Motor neuron (in vitro differentiated cells): ENCODE results near the gene RRH. TPM values are rescaled to one million over a fixed set of nuclear protein-coding genes. Genes with fewer than 3 reads are reported as not detected.
"Not testable (repeated sequence)": the region's sequence is repeated elsewhere in the genome, so short reads cannot be mapped to it uniquely, and the experiment has no call there.

Experiments
- ATAC-seq, 8 experiments: fragments of 200-7000 bp; cut with Tn5 transposase; replicated peaks in 6 of 8; 2 replicates each; pipeline ENCODE4 v1.8.0; 2021; ENCODE audit warnings: mild to moderate bottlenecking in 8 of 8, moderate library complexity in 8 of 8
- H3K27ac ChIP-seq, 2 donors: fragments of 250-450 bp; sonication (Bioruptor Pico); 2 replicates each; pipeline ENCODE4 v1.9.0; 2021; ENCODE audit warnings: antibody characterized with exemption in 2 of 2, mild to moderate bottlenecking in 2 of 2, moderate library complexity in 1 of 2
- H3K4me1 ChIP-seq, 2 donors: fragments of 250-450 bp; sonication (Bioruptor Pico); replicated peaks in 1 of 2; 2 replicates each; pipeline ENCODE4 v1.6.1; 2021; ENCODE audit warnings: antibody characterized with exemption in 2 of 2, mild to moderate bottlenecking in 2 of 2, moderate library complexity in 1 of 2
- H3K4me3 ChIP-seq, 5 donors: fragments of 250-450 bp; sonication (Bioruptor Pico); 2 replicates each; pipeline ENCODE4 v1.9.0; 2021; ENCODE audit warnings: antibody characterized with exemption in 5 of 5, mild to moderate bottlenecking in 5 of 5, moderate library complexity in 4 of 5
- WGBS, 10 experiments: fragments of 450-650 bp; shearing (Covaris generic); methylation state at CpG; one replicate each; pipeline ENCODE4 v1.0.0; 2022; 5-methylcytosine and 5-hydroxymethylcytosine counted together
- in situ Hi-C, 9 experiments: fragments of 400-800 bp; cut with MboI; loops; one replicate each; pipeline ENCODE4 v1.15.0; 2021; ENCODE audit warnings: low sequenced_read_pairs in 9 of 9, low pct_unique_long_range_greater_than_20kb in 2 of 9; ENCODE audit not compliant: unreplicated experiment in 9 of 9
- total RNA-seq, 8 experiments: library from RNA; unstranded; fragments of 300-600 nt; gene quantifications; 2 replicates each; pipeline versions ENCODE4 v1.2.3 to v1.2.4, GENCODE V29; 2022

Gene RRH, protein sequence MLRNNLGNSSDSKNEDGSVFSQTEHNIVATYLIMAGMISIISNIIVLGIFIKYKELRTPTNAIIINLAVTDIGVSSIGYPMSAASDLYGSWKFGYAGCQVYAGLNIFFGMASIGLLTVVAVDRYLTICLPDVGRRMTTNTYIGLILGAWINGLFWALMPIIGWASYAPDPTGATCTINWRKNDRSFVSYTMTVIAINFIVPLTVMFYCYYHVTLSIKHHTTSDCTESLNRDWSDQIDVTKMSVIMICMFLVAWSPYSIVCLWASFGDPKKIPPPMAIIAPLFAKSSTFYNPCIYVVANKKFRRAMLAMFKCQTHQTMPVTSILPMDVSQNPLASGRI
- under 1 TPM in 4 of 8 experiments, not detected in 4; 0.14 to 0.81 (median 0.40) TPM for total RNA-seq

- in situ Hi-C loops, result loop anchor here in 1 of 9 experiments (25.0 kb wide), 1 partner anchor 135 kb away; no protein-coding TSS in a partner anchor
- H3K4me1 ChIP-seq, result no peaks in the 10 kb centered on the region
- ATAC-seq, result no peak
- H3K4me3 ChIP-seq, result no peak within 1 kb of the TSS
- H3K27ac ChIP-seq, result no peak within 1 kb of the TSS
- WGBS, 10 experiments, result 88 to 100% (median 97%) methylated on average over 1 to 2 of the region's 2 CpGs; no CpG with 5 or more reads in 2 of the 10 experiments
Observed at GRCh38 chr4:109827672-109828071, at the start of gene RRH. RRH (plus strand) TSS chr4:109827972; CDS start chr4:109828028, 56 bp downstream.

GRCh38 chr4:109782092-109782491, 45.7 kb upstream of the RRH start:
- H3K27ac ChIP-seq, H3K4me1 ChIP-seq, ATAC-seq, in situ Hi-C loops, H3K4me3 ChIP-seq: not testable (repeated sequence)
- WGBS, 10 experiments, result 50 to 100% (median 80%) methylated on average over 1 to 2 of the region's 2 CpGs; no CpG with 5 or more reads in 1 of the 10 experiments

- ATAC-seq, result peak in 2 of 8 experiments; percentile 47 to 86
- WGBS, 10 experiments, result 38 to 100% (median 100%) methylated on average over 1 of the region's 1 CpG; no CpG with 5 or more reads in 2 of the 10 experiments
- in situ Hi-C loops, result no loop called here
- no peaks in the 10 kb centered on the region for H3K4me1 ChIP-seq
- H3K4me3 ChIP-seq, result no peak overlapping the region
- no peak overlapping the region for H3K27ac ChIP-seq
Observed at GRCh38 chr4:109786846-109787245, 40.9 kb upstream of the RRH start.

DNA sequence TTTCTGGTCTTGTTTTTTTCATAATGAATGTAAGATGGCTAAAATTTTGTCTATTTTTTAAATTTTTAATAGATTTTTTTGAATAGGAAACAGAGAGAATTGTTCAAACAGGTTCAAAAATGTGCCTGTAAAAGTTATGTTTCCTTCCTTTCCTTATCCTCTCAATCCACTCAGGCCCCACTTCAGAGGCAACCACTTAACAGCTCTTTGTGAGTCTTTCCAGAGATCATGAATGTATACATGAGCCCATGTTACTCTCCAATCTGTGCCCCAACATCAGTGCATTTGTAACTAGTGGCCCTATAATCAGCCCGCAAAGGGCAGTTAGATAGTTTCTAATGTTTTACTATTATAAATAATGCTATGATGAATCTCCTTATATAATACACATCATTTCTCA, 40.0 kb upstream of the RRH start:
- Histone ChIP-seq H3K4me3 (no peak overlapping the region), H3K27ac (no peak overlapping the region), H3K4me1 (no peaks in the 10 kb centered on the region)
- WGBS, 10 experiments, result 20 to 100% (median 90%) methylated on average over 1 of the region's 1 CpG; no CpG with 5 or more reads in 3 of the 10 experiments
- ATAC-seq, result no peak
- in situ Hi-C loops, result no loop called here

DNA sequence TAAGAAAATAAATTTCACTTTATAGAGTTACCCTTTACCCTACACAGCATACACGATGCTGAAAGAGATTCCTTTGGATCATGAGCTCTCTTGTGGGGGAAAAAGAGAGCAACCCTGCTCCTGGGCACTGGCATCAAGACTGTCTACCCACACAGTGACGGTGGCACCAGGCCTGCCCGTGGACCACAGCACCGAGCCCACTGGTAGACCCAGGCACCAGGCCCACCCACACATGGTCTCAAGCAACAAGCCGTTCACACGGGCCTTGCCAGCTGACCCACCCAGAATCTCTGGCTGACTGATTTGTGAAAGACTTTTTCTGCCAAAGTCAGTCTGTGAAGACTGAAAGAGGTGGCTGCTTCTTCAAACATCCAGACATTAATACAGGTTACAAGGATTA, 32.7 kb upstream of the RRH start:
- 0 to 100% (median 67%) methylated on average over 1 to 5 of the region's 6 CpGs; no CpG with 5 or more reads in 3 of the 10 experiments for WGBS, 10 experiments
- Histone ChIP-seq H3K4me3 (no peak overlapping the region), H3K27ac (no peak overlapping the region), H3K4me1 (no peaks in the 10 kb centered on the region)
- no peak for ATAC-seq
- in situ Hi-C loops, result no loop called here

DNA sequence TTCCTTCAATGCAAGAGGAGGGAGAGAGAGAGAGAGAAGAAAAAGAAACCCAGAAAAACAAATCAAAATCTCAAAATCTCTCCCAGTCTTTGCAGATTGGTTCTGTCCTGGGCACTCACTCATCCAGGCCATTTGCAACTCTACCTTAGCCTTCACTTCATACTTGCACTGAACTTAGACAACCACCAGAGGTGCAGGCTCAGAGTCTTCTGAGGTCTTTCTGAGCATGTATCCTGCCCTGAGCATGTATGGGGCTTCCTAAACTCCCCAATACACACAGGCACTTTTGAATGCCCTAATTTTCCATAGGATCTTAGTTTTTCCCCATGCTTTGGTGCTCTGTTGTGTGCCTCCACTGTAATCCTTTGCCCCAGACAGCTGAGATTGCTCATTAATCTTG, 28.9 kb upstream of the RRH start:
- Histone ChIP-seq H3K27ac (no peak overlapping the region), H3K4me3 (no peak overlapping the region), H3K4me1 (no peaks in the 10 kb centered on the region)
- peak in 1 of 8 experiments; percentile 43 for ATAC-seq
- in situ Hi-C loops, result no loop called here

DNA sequence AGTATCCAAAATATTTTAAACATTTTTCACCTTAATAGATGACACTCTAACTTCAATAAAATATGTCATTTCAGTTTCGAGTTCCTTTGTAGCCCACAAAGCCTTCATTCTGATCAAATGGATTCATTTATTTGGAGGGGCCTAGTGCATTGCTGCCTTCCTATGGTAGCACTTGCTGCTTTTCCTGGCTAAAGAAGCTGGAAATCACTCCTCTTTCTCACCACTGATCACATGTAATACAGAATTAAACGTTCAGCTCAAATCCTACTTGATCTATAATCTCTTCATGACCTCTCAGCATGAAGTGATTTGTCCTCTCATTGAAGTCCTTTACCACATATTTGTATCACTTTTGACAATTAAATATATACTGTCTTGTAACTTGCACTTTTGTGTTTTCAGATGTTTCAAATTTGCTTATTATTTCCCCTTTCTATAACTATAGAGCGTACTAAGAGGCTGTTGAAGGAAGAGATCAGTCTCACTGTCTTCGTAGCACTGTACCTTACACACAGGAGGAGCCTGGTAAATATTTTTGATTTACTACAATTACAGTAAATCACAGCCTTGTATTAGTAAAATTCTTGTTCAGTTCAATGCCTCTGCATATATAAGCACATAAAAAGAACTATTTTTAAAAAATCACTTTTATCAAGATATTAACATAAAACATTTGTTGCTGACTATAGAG, 26.5 kb upstream of the RRH start:
- H3K27ac ChIP-seq, result no peak overlapping the region
- H3K4me3 ChIP-seq, result peak overlapping the region in 1 of 5 donors; percentile 6
- in situ Hi-C loops, result loop anchor here in 4 of 9 experiments (10.0 to 25.0 kb wide), 3 partner anchors 264 to 376 kb away; partner anchors contain the start of gene SEC24B (in 2 of the 4)
- ATAC-seq, result no peak
- WGBS, 10 experiments, result 37 to 100% (median 80%) methylated on average over 2 to 4 of the region's 4 CpGs
- no peaks in the 10 kb centered on the region for H3K4me1 ChIP-seq

GRCh38 chr4:109801895-109802319, 25.9 kb upstream of the RRH start, which contains the start of gene CFI:
CFI (minus strand) TSS chr4:109801999; CDS start chr4:109801971, 28 bp downstream.
- peak within 1 kb of the TSS in 1 of 5 donors; percentile 6 for H3K4me3 ChIP-seq
- no peaks in the 10 kb centered on the region for H3K4me1 ChIP-seq
- in situ Hi-C loops, result loop anchor here in 4 of 9 experiments (10.0 to 25.0 kb wide), 3 partner anchors 265 to 377 kb away; partner anchors contain the start of gene SEC24B (in 2 of the 4)
- ATAC-seq, result peak in 3 of 8 experiments; percentile 42 to 81 (median 79)
- no peak within 1 kb of the TSS for H3K27ac ChIP-seq
- 50 to 100% (median 85%) methylated on average over 1 to 2 of the region's 2 CpGs; no CpG with 5 or more reads in 1 of the 10 experiments for WGBS, 10 experiments

GRCh38 chr4:109803924-109804571, 23.7 kb upstream of the RRH start:
- H3K27ac ChIP-seq, result no peak overlapping the region
- in situ Hi-C loops, result loop anchor here in 4 of 9 experiments (10.0 to 25.0 kb wide), 3 partner anchors 267 to 379 kb away; partner anchors contain the start of gene SEC24B (in 2 of the 4)
- H3K4me3 ChIP-seq, result no peak overlapping the region
- ATAC-seq, result peak in 6 of 8 experiments; percentile 20 to 89 (median 66)
- WGBS, 10 experiments, result 0 to 40% (median 13%) methylated on average over 1 to 4 of the region's 4 CpGs; no CpG with 5 or more reads in 2 of the 10 experiments
- no peaks in the 10 kb centered on the region for H3K4me1 ChIP-seq

GRCh38 chr4:109809655-109810054, 18.1 kb upstream of the RRH start:
- ATAC-seq, result no peak
- Histone ChIP-seq H3K27ac (no peak overlapping the region), H3K4me1 (peaks cover 2 to 8% of the 10 kb centered on the region in 2 donors), H3K4me3 (no peak overlapping the region)
- 0 to 100% (median 96%) methylated on average over 1 to 2 of the region's 2 CpGs; no CpG with 5 or more reads in 2 of the 10 experiments for WGBS, 10 experiments
- in situ Hi-C loops, result loop anchor here in 4 of 9 experiments (10.0 to 25.0 kb wide), 3 partner anchors 272 to 385 kb away; partner anchors contain the start of gene SEC24B (in 2 of the 4)

DNA sequence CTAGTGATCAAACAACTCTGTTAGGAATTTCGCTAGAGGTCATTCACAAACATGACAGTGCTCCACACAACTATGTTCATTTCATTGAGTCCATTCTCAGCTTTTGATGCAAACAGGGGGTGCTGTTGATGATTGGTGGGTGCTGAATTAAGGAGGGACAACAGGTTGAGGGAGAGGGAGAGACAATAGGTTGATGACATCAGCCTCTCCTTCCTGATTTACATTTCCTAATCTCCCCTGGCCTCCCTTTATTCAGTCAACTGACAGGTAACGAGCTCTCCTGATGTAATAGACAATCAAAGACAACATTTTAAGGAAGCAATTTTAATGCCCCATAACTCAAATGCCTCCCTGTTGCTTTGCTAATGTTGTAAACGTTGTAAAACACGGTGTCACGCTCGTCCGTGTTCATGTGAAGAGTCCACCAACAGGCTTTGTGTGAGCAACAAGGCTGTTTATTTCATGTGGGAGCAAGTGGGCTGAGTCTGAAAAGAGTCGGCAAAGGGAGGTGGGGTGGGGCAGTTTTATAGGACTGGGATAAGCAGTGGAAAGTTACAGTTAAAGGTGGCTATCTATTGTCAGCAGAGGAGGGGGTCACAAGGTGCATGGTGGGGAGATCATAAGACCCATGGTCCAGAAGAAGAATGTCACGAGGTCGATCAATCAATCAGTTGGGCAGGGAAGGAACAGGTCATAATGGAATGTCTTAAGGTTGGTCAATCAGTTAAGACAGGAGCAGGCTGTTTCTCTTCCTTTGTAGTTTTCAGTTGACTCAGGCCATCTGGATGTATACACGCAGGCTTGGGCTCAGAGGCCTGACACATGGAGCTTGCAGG, 17.0 kb upstream of the RRH start:
- ATAC-seq, result no peak

More for the DNA sequence above, 17.0 kb upstream of the RRH start:
- Histone ChIP-seq H3K27ac (no peak overlapping the region), H3K4me3 (no peak overlapping the region), H3K4me1 (peaks cover 2 to 10% of the 10 kb centered on the region in 2 donors)
- 0 to 78% (median 61%) methylated on average over 1 to 10 of the region's 11 CpGs; no CpG with 5 or more reads in 2 of the 10 experiments for WGBS, 10 experiments
- in situ Hi-C loops, result loop anchor here in 3 of 9 experiments (25.0 kb wide), 2 partner anchors 273 to 373 kb away; partner anchors contain the start of gene SEC24B (in 2 of the 3)
